Measurements from ENCODE around the gene IPCEF1.
"Not testable (repeated sequence)": the region's sequence is repeated elsewhere in the genome, so short reads cannot be mapped to it uniquely, and the experiment has no call there.

Gene IPCEF1

DNA sequence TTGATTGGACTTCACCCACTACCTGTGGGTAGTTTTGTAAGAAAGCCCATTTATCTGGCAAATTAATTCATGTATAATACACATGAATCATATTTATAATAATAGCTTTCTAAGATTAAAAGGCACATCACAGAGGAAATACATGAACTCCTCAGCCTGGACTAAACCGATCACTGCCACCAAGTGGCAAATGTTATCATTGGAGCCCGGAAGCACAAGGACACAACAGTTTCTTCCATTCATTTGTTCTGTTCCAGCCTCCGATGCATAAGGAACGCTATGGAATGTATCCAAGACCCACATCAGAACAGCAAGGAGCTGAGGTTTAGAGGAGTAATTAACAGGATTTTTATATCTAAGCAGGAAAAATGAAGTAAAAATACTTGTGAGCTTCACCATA is 13.9 kb upstream of the IPCEF1 start:
- DNase-seq: peak; percentile 20

GRCh38 chr6:154367839-154368695 is 11.5 kb upstream of the IPCEF1 start:
- no peak for DNase-seq

DNA sequence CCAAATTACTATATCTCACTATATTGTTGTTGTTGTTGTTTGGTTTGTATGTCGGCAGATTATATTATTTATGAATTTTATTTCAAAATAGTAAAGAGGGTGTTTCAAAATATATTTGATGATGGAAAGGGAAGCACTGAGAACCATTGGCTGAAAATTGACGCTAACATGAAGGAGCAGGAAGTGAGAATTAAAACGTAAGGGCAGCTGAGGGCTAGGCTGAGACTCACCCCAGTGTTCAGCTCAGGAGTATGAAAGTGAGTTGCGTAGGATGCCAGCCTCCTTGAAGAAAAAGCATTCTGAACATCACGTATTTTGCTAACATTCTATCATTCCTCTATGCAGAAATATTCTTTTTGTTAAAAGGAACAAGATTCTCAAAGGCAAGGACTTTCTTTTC is 10.7 kb upstream of the IPCEF1 start:
- no peak for DNase-seq

DNA sequence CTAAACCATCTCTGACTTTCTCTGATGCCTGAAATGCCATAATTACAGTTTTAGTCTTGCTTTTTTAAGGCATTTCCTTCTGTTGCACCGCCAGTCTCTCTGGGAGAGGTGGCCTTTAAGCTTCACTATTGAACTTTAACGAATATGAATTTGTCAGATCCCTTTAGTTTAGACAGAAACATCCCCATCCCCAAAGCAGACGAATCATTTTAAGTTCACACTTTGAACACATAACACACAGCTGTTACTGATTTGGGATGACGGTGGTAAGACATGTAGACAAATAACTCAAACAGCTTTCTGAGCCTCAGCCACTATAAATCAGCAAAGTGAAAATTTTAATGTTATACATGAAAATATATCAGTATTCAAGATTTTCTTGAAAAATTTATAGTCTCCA is 7.2 kb upstream of the IPCEF1 start:
- no peak for DNase-seq

DNA sequence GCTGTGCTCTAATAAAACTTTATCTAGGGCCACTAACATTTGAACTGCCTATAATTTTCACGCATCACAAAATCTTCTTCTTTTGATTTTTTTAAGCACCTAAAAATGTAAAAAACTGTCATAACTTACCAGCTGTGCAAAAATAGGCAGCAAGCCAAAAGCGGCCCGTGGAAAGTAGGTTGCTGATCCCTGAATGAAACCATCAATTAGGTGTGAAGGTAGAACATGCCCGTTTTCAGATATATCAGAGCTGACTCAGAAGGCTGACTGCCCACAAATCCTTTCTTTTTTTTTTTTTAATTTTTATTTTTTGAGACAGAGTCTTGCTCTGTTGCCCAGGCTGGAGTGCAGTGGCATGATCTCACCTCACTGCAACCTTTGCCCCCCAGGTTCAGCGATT is 4.9 kb upstream of the IPCEF1 start:
- DNase-seq: no peak

DNA sequence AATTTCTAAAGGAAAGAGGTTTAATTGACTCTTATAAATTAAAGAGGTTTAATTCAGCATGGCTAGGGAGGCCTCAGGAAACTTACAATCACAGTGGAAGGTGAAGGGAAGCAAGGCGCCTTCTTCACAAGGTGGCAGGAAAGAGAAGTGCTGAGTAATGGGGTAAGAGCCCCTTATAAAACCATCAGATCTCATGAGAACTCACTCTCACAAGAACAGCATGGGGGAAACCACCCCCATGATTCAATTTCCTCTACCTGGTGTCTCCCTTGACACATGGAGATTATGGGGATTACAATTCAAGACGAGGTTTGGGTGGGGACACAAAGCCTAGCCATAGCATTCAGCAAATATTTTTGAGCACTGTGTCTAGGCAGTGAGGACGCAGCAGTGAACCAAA is 3.9 kb upstream of the IPCEF1 start:
- DNase-seq: no peak

DNA sequence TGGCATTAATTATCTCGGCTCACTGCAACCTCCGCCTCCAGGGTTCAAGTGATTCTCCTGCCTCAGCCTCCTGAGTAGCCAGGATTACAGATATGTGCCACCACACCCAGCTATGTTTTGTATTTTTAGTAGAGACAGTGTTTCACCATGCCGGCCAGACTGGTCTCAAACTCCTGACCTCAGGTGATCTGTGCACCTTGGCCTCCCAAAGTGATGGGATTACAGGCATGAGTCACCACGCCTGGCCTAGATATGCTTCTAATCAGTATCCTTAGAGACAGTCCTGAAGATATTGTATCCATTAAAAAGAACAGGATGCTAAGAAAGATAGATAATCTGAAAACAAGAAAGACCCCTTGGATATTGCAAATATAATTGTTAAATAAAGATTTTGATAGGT is 3.1 kb upstream of the IPCEF1 start:
- no peak for DNase-seq

- DNase-seq: no peak
Measured at GRCh38 chr6:154359161-154359574, 2.6 kb upstream of the IPCEF1 start.

- no peak for DNase-seq
Measured at GRCh38 chr6:154358019-154358545, 1.5 kb upstream of the IPCEF1 start.

- no peak for DNase-seq
Measured at GRCh38 chr6:154356113-154356512, 490 bp downstream of the IPCEF1 start.

GRCh38 chr6:154354265-154354777 is 2.3 kb downstream of the IPCEF1 start:
- no peak for DNase-seq

- DNase-seq: no peak
Measured at GRCh38 chr6:154353626-154354025, 3.0 kb downstream of the IPCEF1 start.

- no peak for DNase-seq
Measured at GRCh38 chr6:154352898-154353585, 3.6 kb downstream of the IPCEF1 start.

DNA sequence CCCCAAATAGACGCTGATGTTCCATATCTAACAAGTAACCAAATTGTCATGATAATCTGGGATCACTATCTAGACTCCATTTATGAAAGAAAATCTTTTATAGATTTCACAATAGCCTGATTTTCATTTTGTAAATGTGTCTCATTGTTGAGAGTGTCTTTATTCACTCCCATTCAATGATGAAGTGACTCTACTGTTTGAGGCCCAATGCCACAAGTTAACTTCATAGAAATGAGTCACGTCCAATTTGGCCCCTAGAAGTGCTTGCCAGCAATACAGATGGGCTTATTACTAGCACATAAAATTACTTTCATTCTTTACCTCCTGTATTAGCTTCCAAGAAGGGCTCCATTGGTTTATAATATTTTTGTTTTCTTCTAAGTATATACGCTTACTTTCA is 6.3 kb downstream of the IPCEF1 start:
- DNase-seq: no peak

- DNase-seq: no peak
Measured at GRCh38 chr6:154347981-154348380, 8.6 kb downstream of the IPCEF1 start.

- no peak for DNase-seq
Measured at GRCh38 chr6:154345811-154346210, 10.8 kb downstream of the IPCEF1 start.

DNA sequence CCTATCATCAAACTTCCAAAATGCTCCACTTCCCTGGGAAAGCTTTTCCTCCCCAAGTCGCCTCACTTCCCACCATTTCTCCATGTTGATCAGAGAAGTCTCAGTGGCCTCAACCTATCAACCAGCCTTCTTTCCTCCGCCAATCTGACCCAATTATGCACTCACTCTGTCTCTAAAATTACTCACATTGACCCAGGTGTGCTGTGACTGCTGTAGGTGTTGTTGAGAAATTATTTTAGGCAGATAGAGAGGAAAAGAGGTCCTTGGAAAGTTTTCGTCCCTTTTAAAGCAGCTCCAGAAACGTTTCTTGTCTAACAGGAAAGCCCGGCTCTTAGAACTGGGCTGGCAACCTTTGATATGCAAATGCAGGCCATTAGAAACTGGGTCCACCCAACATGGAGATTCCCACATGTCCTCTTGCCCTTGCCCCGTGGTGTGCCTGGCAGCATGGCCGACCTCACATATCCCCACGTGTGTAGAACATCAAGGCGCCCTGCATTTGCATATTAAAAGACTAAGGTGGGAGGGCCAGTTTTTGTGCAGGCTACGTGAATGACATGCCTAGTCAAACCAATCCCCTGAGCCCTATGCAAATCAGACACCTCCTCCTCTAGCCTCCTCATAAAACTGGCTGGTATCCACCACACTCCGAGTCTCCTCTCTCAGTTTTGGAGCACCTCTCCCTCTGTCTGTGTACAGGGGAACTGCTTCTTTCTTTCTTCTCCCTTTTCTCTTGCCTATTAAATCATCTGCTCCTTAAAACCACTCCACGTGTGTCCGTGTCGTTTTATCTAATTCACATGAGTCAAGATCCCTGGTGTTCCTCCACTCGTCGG is 12.9 kb downstream of the IPCEF1 start:
- DNase-seq: peak; percentile 99

GRCh38 chr6:154341871-154342270 is 14.7 kb downstream of the IPCEF1 start:
- DNase-seq: no peak

- DNase-seq: no peak
Measured at GRCh38 chr6:154341336-154341735, 15.3 kb downstream of the IPCEF1 start.

DNA sequence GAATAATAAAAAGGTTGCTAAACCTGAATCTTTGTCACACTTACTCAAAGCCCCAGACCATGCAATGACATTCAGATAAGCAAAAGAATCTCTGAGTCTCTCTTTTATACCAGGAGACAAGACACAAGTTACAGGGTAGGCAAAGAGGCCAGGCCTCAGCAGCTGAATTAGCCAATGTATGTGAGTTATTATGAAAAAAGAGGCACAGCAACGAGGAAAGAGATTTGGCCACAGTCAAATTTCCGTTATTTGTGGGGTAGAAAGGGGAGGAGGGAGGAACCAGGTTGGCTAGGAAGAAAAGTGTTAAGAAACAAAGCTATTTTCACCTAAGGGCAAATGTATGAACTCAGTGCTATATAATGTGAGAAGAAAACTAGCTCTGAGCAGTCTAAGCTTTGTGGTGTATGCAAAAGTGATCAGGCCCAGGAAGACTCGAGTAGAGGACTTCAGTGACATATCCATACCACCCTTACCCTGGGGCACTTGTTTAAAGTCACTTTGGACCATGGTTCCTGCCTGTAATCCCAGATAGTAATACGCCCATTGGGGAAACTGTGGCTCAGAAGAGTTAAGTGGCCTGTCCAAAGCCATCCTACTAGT is 19.1 kb downstream of the IPCEF1 start:
- no peak for DNase-seq

- not testable (repeated sequence) for DNase-seq
Measured at GRCh38 chr6:154334147-154334546, 22.5 kb downstream of the IPCEF1 start.

DNA sequence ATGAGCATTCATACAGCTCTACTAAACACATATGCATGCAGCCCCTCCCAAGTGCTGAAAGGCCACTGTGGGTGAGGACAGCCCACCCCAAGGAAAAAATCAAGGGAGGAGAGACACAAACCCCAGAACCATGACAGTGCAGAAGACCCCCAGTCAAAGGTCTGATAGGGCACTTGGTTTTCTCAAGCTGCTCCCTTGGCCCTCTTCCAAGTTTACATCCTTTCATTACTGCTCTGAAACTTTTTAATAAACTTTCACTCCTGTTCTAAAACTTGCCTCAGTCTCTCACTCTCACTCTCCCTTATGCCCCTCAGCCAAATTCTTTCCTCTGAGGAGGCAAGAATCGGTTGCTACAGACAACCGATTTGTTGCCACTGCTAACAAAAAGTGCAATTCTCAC is 24.9 kb downstream of the IPCEF1 start:
- no peak for DNase-seq

All from NCI-H146 (cell line).